Measurements from ENCODE around the gene CDK6.

The CDK6 gene

GRCh38 chr7:92806496-92806895, 29.9 kb downstream of the CDK6 start:
- no peak for DNase-seq (ENCODE audit: low read depth)
- H3K4me3 ChIP-seq (ENCODE audit: low read depth, low read length): no peak overlapping the region
- no peak for TF ChIP-seq CTCF (IDR thresholded peaks at IDR 0.05; ENCODE audit: low read depth, low read length)
- TF ChIP-seq MYC (IDR thresholded peaks at IDR 0.05; ENCODE audit: low read depth, low read length): no peak
- TF ChIP-seq MAX (IDR thresholded peaks at IDR 0.05; ENCODE audit: low read depth, low read length): no peak
- TF ChIP-seq POLR2A (IDR thresholded peaks at IDR 0.05; ENCODE audit: extremely low read depth, insufficient read length): no peak

- TF ChIP-seq MAX (IDR thresholded peaks at IDR 0.05; ENCODE audit: low read depth, low read length) (no peak), POLR2A (IDR thresholded peaks at IDR 0.05; ENCODE audit: extremely low read depth, insufficient read length) (no peak), CTCF (IDR thresholded peaks at IDR 0.05; ENCODE audit: low read depth, low read length) (no peak), MYC (IDR thresholded peaks at IDR 0.05; ENCODE audit: low read depth, low read length) (no peak)
- no peak for DNase-seq (ENCODE audit: low read depth)
- H3K4me3 ChIP-seq (ENCODE audit: low read depth, low read length): no peak overlapping the region
These were observed 34.0 kb downstream of the CDK6 start for GRCh38 chr7:92802406-92802805.

GRCh38 chr7:92799446-92800211, 36.7 kb downstream of the CDK6 start:
- TF ChIP-seq MAX (IDR thresholded peaks at IDR 0.05; ENCODE audit: low read depth, low read length) (no peak), MYC (IDR thresholded peaks at IDR 0.05; ENCODE audit: low read depth, low read length) (no peak), POLR2A (IDR thresholded peaks at IDR 0.05; ENCODE audit: extremely low read depth, insufficient read length) (no peak), CTCF (IDR thresholded peaks at IDR 0.05; ENCODE audit: low read depth, low read length) (no peak)
- no peak overlapping the region for H3K4me3 ChIP-seq (ENCODE audit: low read depth, low read length)
- no peak for DNase-seq (ENCODE audit: low read depth)

- no peak for DNase-seq (ENCODE audit: low read depth)
- H3K4me3 ChIP-seq (ENCODE audit: low read depth, low read length): no peak overlapping the region
- TF ChIP-seq CTCF (IDR thresholded peaks at IDR 0.05; ENCODE audit: low read depth, low read length) (no peak), MAX (IDR thresholded peaks at IDR 0.05; ENCODE audit: low read depth, low read length) (no peak), MYC (IDR thresholded peaks at IDR 0.05; ENCODE audit: low read depth, low read length) (no peak), POLR2A (IDR thresholded peaks at IDR 0.05; ENCODE audit: extremely low read depth, insufficient read length) (no peak)
These were observed 37.7 kb downstream of the CDK6 start for GRCh38 chr7:92798517-92799249.

- no peak for DNase-seq (ENCODE audit: low read depth)
- TF ChIP-seq POLR2A (IDR thresholded peaks at IDR 0.05; ENCODE audit: extremely low read depth, insufficient read length): no peak
- TF ChIP-seq MAX (IDR thresholded peaks at IDR 0.05; ENCODE audit: low read depth, low read length): no peak
- no peak for TF ChIP-seq CTCF (IDR thresholded peaks at IDR 0.05; ENCODE audit: low read depth, low read length)
- no peak for TF ChIP-seq MYC (IDR thresholded peaks at IDR 0.05; ENCODE audit: low read depth, low read length)
- no peak overlapping the region for H3K4me3 ChIP-seq (ENCODE audit: low read depth, low read length)
These were observed 38.7 kb downstream of the CDK6 start for GRCh38 chr7:92797693-92798092.

Data from NB4 (cell line).